ENCODE data around the gene GLTP. TPM values are rescaled to one million over a fixed set of nuclear protein-coding genes. Genes with fewer than 3 reads are reported as not detected.
"Not testable (repeated sequence)": the region's sequence is repeated elsewhere in the genome, so short reads cannot be mapped to it uniquely, and the experiment has no call there.

GLTP gene
- total RNA-seq, 1 experiment from 2014 or later, result 27.7 TPM

- Mint-ChIP-seq H3K4me1 (ENCODE audit: low read depth, unreplicated experiment) (peaks cover 10% of the 10 kb centered on the region), H3K4me3 (ENCODE audit: low read depth, unreplicated experiment) (no peak overlapping the region), H3K36me3 (ENCODE audit: insufficient read depth, unreplicated experiment) (no peaks in the 10 kb centered on the region), H3K27ac (ENCODE audit: unreplicated experiment) (no peak overlapping the region), H3K9me3 (ENCODE audit: low read depth, unreplicated experiment) (no peaks in the 10 kb centered on the region), H3K27me3 (ENCODE audit: unreplicated experiment) (no peaks in the 10 kb centered on the region)
- no TSS peak for BruUV-seq (replicated peaks)
- DNase-seq, result no peak
- CTCF ChIA-PET, result interaction anchor here (0.7 kb wide), 2 partner anchors 36 to 76 kb away, joined by 4 read pairs; no protein-coding TSS in a partner anchor
- no peak for TF ChIP-seq CTCF (IDR thresholded peaks at IDR 0.05; ENCODE audit: unreplicated experiment)
- intact Hi-C loops (cut with micrococcal nuclease; ENCODE audit: unreplicated experiment), result no loop called here
Observed at GRCh38 chr12:109870648-109871047, 9.7 kb downstream of the GLTP start.

GRCh38 chr12:109868182-109869051 lies 11.9 kb downstream of the GLTP start:
- Mint-ChIP-seq H3K4me1 (ENCODE audit: low read depth, unreplicated experiment) (peaks cover 11% of the 10 kb centered on the region), H3K36me3 (ENCODE audit: insufficient read depth, unreplicated experiment) (peaks cover 7% of the 10 kb centered on the region), H3K27ac (ENCODE audit: unreplicated experiment) (no peak overlapping the region), H3K27me3 (ENCODE audit: unreplicated experiment) (no peaks in the 10 kb centered on the region), H3K4me3 (ENCODE audit: low read depth, unreplicated experiment) (no peak overlapping the region), H3K9me3 (ENCODE audit: low read depth, unreplicated experiment) (no peaks in the 10 kb centered on the region)
- DNase-seq, result no peak
- CTCF ChIA-PET, result no interaction called here
- no peak for TF ChIP-seq CTCF (IDR thresholded peaks at IDR 0.05; ENCODE audit: unreplicated experiment)
- intact Hi-C loops (cut with micrococcal nuclease; ENCODE audit: unreplicated experiment), result no loop called here
- BruUV-seq (replicated peaks), result no TSS peak

GRCh38 chr12:109864916-109865315 lies 15.4 kb downstream of the GLTP start:
- no peaks in the 10 kb centered on the region for H3K27me3 Mint-ChIP-seq (ENCODE audit: unreplicated experiment)
- CTCF ChIA-PET, result interaction anchor here (0.9 kb wide), 1 partner anchor 11 kb away, joined by 3 read pairs; no protein-coding TSS in a partner anchor
- BruUV-seq (replicated peaks), result no TSS peak
- H3K27ac Mint-ChIP-seq (ENCODE audit: unreplicated experiment), result no peak overlapping the region
- peaks cover 11% of the 10 kb centered on the region for H3K4me1 Mint-ChIP-seq (ENCODE audit: low read depth, unreplicated experiment)
- no peak overlapping the region for H3K4me3 Mint-ChIP-seq (ENCODE audit: low read depth, unreplicated experiment)
- intact Hi-C loops (cut with micrococcal nuclease; ENCODE audit: unreplicated experiment), result no loop called here
- no peaks in the 10 kb centered on the region for H3K9me3 Mint-ChIP-seq (ENCODE audit: low read depth, unreplicated experiment)
- DNase-seq, result no peak
- no peak for TF ChIP-seq CTCF (IDR thresholded peaks at IDR 0.05; ENCODE audit: unreplicated experiment)
- peaks cover 7% of the 10 kb centered on the region for H3K36me3 Mint-ChIP-seq (ENCODE audit: insufficient read depth, unreplicated experiment)

GRCh38 chr12:109863847-109864712 lies 16.3 kb downstream of the GLTP start:
- CTCF ChIA-PET, result interaction anchor here (1.3 kb wide), 1 partner anchor 11 kb away, joined by 3 read pairs; no protein-coding TSS in a partner anchor
- H3K9me3 Mint-ChIP-seq (ENCODE audit: low read depth, unreplicated experiment), result no peaks in the 10 kb centered on the region
- H3K4me3 Mint-ChIP-seq (ENCODE audit: low read depth, unreplicated experiment), result no peak overlapping the region
- TF ChIP-seq CTCF (IDR thresholded peaks at IDR 0.05; ENCODE audit: unreplicated experiment), result no peak
- peaks cover 7% of the 10 kb centered on the region for H3K36me3 Mint-ChIP-seq (ENCODE audit: insufficient read depth, unreplicated experiment)
- peaks cover 11% of the 10 kb centered on the region for H3K4me1 Mint-ChIP-seq (ENCODE audit: low read depth, unreplicated experiment)
- DNase-seq, result no peak
- BruUV-seq (replicated peaks), result no TSS peak
- no peak overlapping the region for H3K27ac Mint-ChIP-seq (ENCODE audit: unreplicated experiment)
- intact Hi-C loops (cut with micrococcal nuclease; ENCODE audit: unreplicated experiment), result no loop called here
- H3K27me3 Mint-ChIP-seq (ENCODE audit: unreplicated experiment), result no peaks in the 10 kb centered on the region

- H3K9me3 Mint-ChIP-seq (ENCODE audit: low read depth, unreplicated experiment); H3K4me3 Mint-ChIP-seq (ENCODE audit: low read depth, unreplicated experiment); H3K36me3 Mint-ChIP-seq (ENCODE audit: insufficient read depth, unreplicated experiment); intact Hi-C loops (cut with micrococcal nuclease; ENCODE audit: unreplicated experiment); H3K27ac Mint-ChIP-seq (ENCODE audit: unreplicated experiment); DNase-seq; BruUV-seq (replicated peaks); H3K27me3 Mint-ChIP-seq (ENCODE audit: unreplicated experiment): not testable (repeated sequence)
- CTCF ChIA-PET, result interaction anchor here (0.6 kb wide), 1 partner anchor 9 kb away, joined by 3 read pairs; no protein-coding TSS in a partner anchor
- H3K4me1 Mint-ChIP-seq (ENCODE audit: low read depth, unreplicated experiment), result peaks cover 11% of the 10 kb centered on the region
Observed at GRCh38 chr12:109862491-109862890, 17.9 kb downstream of the GLTP start.

Measured in Calu3 (cell line).